ENCODE results near the gene TMEM169. TPM values are rescaled to one million over a fixed set of nuclear protein-coding genes. Genes with fewer than 3 reads are reported as not detected.

The TMEM169 gene
- total RNA-seq, 1 donor from 2014 or later, result 166 TPM

- Mint-ChIP-seq H3K4me3 (ENCODE audit: unreplicated experiment) (peak overlapping the region; percentile 78), H3K27ac (ENCODE audit: unreplicated experiment) (peak overlapping the region; percentile 98)
Measured at GRCh38 chr2:216114714-216115531, 33.2 kb downstream of the TMEM169 start.

GRCh38 chr2:216116418-216116817 is 34.7 kb downstream of the TMEM169 start:
- peaks cover 17% of the 10 kb centered on the region for H3K9me3 Mint-ChIP-seq (ENCODE audit: unreplicated experiment)
- peaks cover 68% of the 10 kb centered on the region for H3K4me1 Mint-ChIP-seq (ENCODE audit: low read depth, unreplicated experiment)
- TF ChIP-seq CTCF (IDR thresholded peaks at IDR 0.05; ENCODE audit: partially characterized antibody, unreplicated experiment), result no peak
- DNase-seq, result peak; percentile 33
- peak overlapping the region; percentile 78 for H3K4me3 Mint-ChIP-seq (ENCODE audit: unreplicated experiment)
- peaks cover 10% of the 10 kb centered on the region for H3K27me3 Mint-ChIP-seq (ENCODE audit: unreplicated experiment)
- H3K27ac Mint-ChIP-seq (ENCODE audit: unreplicated experiment), result peak overlapping the region; percentile 98
- no peaks in the 10 kb centered on the region for H3K36me3 Mint-ChIP-seq (ENCODE audit: unreplicated experiment)

More at GRCh38 chr2:216114714-216115531, 33.2 kb downstream of the TMEM169 start:
- Mint-ChIP-seq H3K27me3 (ENCODE audit: unreplicated experiment) (peaks cover 12% of the 10 kb centered on the region), H3K9me3 (ENCODE audit: unreplicated experiment) (peaks cover 17% of the 10 kb centered on the region), H3K4me1 (ENCODE audit: low read depth, unreplicated experiment) (peaks cover 74% of the 10 kb centered on the region), H3K36me3 (ENCODE audit: unreplicated experiment) (no peaks in the 10 kb centered on the region)
- peak; percentile 94 for TF ChIP-seq CTCF (IDR thresholded peaks at IDR 0.05; ENCODE audit: partially characterized antibody, unreplicated experiment)
- peak; percentile 97 for DNase-seq

- H3K36me3 Mint-ChIP-seq (ENCODE audit: unreplicated experiment), result no peaks in the 10 kb centered on the region
- peak overlapping the region; percentile 77 for H3K27ac Mint-ChIP-seq (ENCODE audit: unreplicated experiment)
- peak overlapping the region; percentile 61 for H3K4me3 Mint-ChIP-seq (ENCODE audit: unreplicated experiment)
- no peak for DNase-seq
- H3K9me3 Mint-ChIP-seq (ENCODE audit: unreplicated experiment), result peaks cover 17% of the 10 kb centered on the region
- H3K27me3 Mint-ChIP-seq (ENCODE audit: unreplicated experiment), result peaks cover 10% of the 10 kb centered on the region
- peaks cover 61% of the 10 kb centered on the region for H3K4me1 Mint-ChIP-seq (ENCODE audit: low read depth, unreplicated experiment)
- TF ChIP-seq CTCF (IDR thresholded peaks at IDR 0.05; ENCODE audit: partially characterized antibody, unreplicated experiment), result no peak
Measured at GRCh38 chr2:216117561-216118340, 36.0 kb downstream of the TMEM169 start.

- TF ChIP-seq CTCF (IDR thresholded peaks at IDR 0.05; ENCODE audit: partially characterized antibody, unreplicated experiment), result no peak
- Mint-ChIP-seq H3K4me3 (ENCODE audit: unreplicated experiment) (peak overlapping the region; percentile 44), H3K27ac (ENCODE audit: unreplicated experiment) (peak overlapping the region; percentile 69), H3K36me3 (ENCODE audit: unreplicated experiment) (no peaks in the 10 kb centered on the region), H3K27me3 (ENCODE audit: unreplicated experiment) (peaks cover 10% of the 10 kb centered on the region), H3K9me3 (ENCODE audit: unreplicated experiment) (peaks cover 17% of the 10 kb centered on the region), H3K4me1 (ENCODE audit: low read depth, unreplicated experiment) (peaks cover 54% of the 10 kb centered on the region)
- no peak for DNase-seq
Measured at GRCh38 chr2:216118474-216118873, 36.8 kb downstream of the TMEM169 start.

All from glutamatergic neuron (in vitro differentiated cells).